Transverse colon (tissue), 4 donors: ENCODE data around the gene TMC5. TPM values are rescaled to one million over a fixed set of nuclear protein-coding genes. Genes with fewer than 3 reads are reported as not detected.

ENCODE experiments used
- DNase-seq: peaks from one replicate; pipeline ENCODE4 v3.0.0-alpha.2; 2019
- H3K27ac ChIP-seq, 4 donors: fragments of 200-600 bp; sonication (generic); 2 replicates each; pipeline ENCODE4 v1.5.1; 2016 to 2018; ENCODE audit warnings: inconsistent platforms in 4 of 4
- H3K27me3 ChIP-seq: fragments of 200-600 bp; sonication (generic); 2 replicates; pipeline ENCODE4 v1.5.1; 2017; ENCODE audit warnings: inconsistent platforms
- H3K36me3 ChIP-seq, 4 donors: fragments of 200-600 bp; sonication (generic); 2 replicates each; pipeline ENCODE4 v1.5.1; 2017 to 2019; ENCODE audit warnings: inconsistent platforms in 4 of 4
- H3K4me1 ChIP-seq, 4 donors: fragments of 200-600 bp; sonication (generic); 2 replicates each; pipeline ENCODE4 v1.5.1; 2017 to 2020; ENCODE audit warnings: inconsistent platforms in 4 of 4
- H3K4me3 ChIP-seq, 4 donors: fragments of 200-600 bp; sonication (generic); 1 replicate in 1 of 4; 2 replicates in 3 of 4; pipeline versions ENCODE4 v1.5.1 to v1.6.1; 2017 to 2019; ENCODE audit warnings: inconsistent platforms in 4 of 4
- H3K9me3 ChIP-seq, 2 donors: fragments of 200-600 bp; sonication (generic); 2 replicates each; pipeline ENCODE4 v1.5.1; 2017 to 2019; ENCODE audit warnings: inconsistent platforms in 2 of 2
- CTCF ChIP-seq, 5 experiments: fragments of 200-600 bp in 3 of 5; fragments of 450-650 bp in 2 of 5; sonication (generic) in 3 of 5; IDR thresholded peaks; 1 replicate in 2 of 5; 2 replicates in 3 of 5; pipeline ENCODE4 v1.5.1; 2016 to 2017; ENCODE audit warnings: antibody characterized with exemption in 5 of 5, inconsistent platforms in 3 of 5, mild to moderate bottlenecking in 2 of 5, moderate library complexity in 1 of 5
- EP300 ChIP-seq: sonication (generic); formaldehyde crosslinking; IDR thresholded peaks from one replicate; pipeline ENCODE4 v1.6.1; 2017; ENCODE audit warnings: antibody characterized with exemption, low read depth
- POLR2A ChIP-seq: fragments of 450-650 bp; IDR thresholded peaks from one replicate; pipeline ENCODE4 v1.6.1; 2016; ENCODE audit warnings: antibody characterized with exemption, mild to moderate bottlenecking, moderate library complexity
- POLR2AphosphoS5 ChIP-seq, 3 donors: sonication (generic); formaldehyde crosslinking; IDR thresholded peaks; one replicate each; pipeline ENCODE4 v1.6.1; 2016; ENCODE audit warnings: antibody characterized with exemption in 3 of 3
- WGBS, 2 donors: methylation state at CpG; one replicate each; pipeline ENCODE4 v1.1.5; 2018; ENCODE audit warnings: low coverage in 1 of 2; 5-methylcytosine and 5-hydroxymethylcytosine counted together
- in situ Hi-C, 4 donors: fragments of 200-750 bp; cut with MboI; loops; one replicate each; pipeline versions ENCODE4 v1.15.0 to v1.15.1; 2017; ENCODE audit warnings: low sequenced_read_pairs in 3 of 4, low pct_ligation_motif_present in 1 of 4, low pct_unique_long_range_greater_than_20kb in 1 of 4
- intact Hi-C: fragments of 100-400 bp; cut with DNase I; formaldehyde crosslinking; loops from one replicate; pipeline ENCODE4 v1.15.1; 2023; ENCODE audit warnings: low total_unique reads
- total RNA-seq, 4 donors: library from RNA; depleted of rRNA; stranded (reverse); fragments of >200 nt; gene quantifications; one replicate each; pipeline ENCODE4 v1.1.0, GENCODE V29; 2016

TMC5 gene
- total RNA-seq, 4 donors from 2014 or later: 14.5 to 94.6 (median 82.4) TPM

GRCh38 chr16:19474617-19475016 is 56.9 kb downstream of the TMC5 start:
- no peak for TF ChIP-seq EP300
- no peak for TF ChIP-seq CTCF (IDR thresholded peaks at IDR 0.05)
- no peak for TF ChIP-seq POLR2A
- TF ChIP-seq POLR2AphosphoS5 (IDR thresholded peaks at IDR 0.05): no peak
- H3K27me3 ChIP-seq: no peaks in the 10 kb centered on the region
- H3K36me3 ChIP-seq: peaks cover 0 to under 1% (median 0%) of the 10 kb centered on the region in 4 donors
- no peak overlapping the region for H3K4me3 ChIP-seq
- H3K4me1 ChIP-seq: no peaks in the 10 kb centered on the region
- H3K9me3 ChIP-seq: no peaks in the 10 kb centered on the region
- no peak for DNase-seq
- WGBS, 2 donors: 81% methylated on average over 5 of the region's 5 CpGs; no CpG with 5 or more reads in 1 of the 2 donors
- intact Hi-C loops (no loop called here), in situ Hi-C loops (loop anchor here in 1 of 4 donors (25.0 kb wide), 1 partner anchor 387 kb away; no protein-coding TSS in a partner anchor)
- H3K27ac ChIP-seq: no peak overlapping the region

GRCh38 chr16:19478505-19478904 is 60.8 kb downstream of the TMC5 start:
- TF ChIP-seq CTCF (IDR thresholded peaks at IDR 0.05) (no peak), EP300 (no peak), POLR2AphosphoS5 (IDR thresholded peaks at IDR 0.05) (no peak), POLR2A (no peak)
- no peak for DNase-seq
- Histone ChIP-seq H3K27ac (no peak overlapping the region), H3K4me1 (no peaks in the 10 kb centered on the region), H3K27me3 (no peaks in the 10 kb centered on the region), H3K4me3 (no peak overlapping the region), H3K36me3 (peaks cover 0 to 12% (median 0%) of the 10 kb centered on the region in 4 donors), H3K9me3 (no peaks in the 10 kb centered on the region)
- in situ Hi-C loops (loop anchor here in 1 of 4 donors (25.0 kb wide), 1 partner anchor 391 kb away; no protein-coding TSS in a partner anchor), intact Hi-C loops (no loop called here)
- WGBS, 2 donors: 85 to 100% methylated on average over 1 of the region's 1 CpG

- no peak overlapping the region for H3K27ac ChIP-seq
Measured at GRCh38 chr16:19479302-19479721, 61.6 kb downstream of the TMC5 start.

GRCh38 chr16:19481296-19481695 is 63.6 kb downstream of the TMC5 start:
- no peak for DNase-seq
- in situ Hi-C loops: loop anchor here in 1 of 4 donors (25.0 kb wide), 1 partner anchor 394 kb away; no protein-coding TSS in a partner anchor
- TF ChIP-seq POLR2AphosphoS5 (IDR thresholded peaks at IDR 0.05) (no peak), POLR2A (no peak), CTCF (IDR thresholded peaks at IDR 0.05) (no peak), EP300 (no peak)
- intact Hi-C loops: no loop called here
- Histone ChIP-seq H3K27ac (no peak overlapping the region), H3K27me3 (no peaks in the 10 kb centered on the region), H3K9me3 (no peaks in the 10 kb centered on the region), H3K4me3 (no peak overlapping the region), H3K36me3 (peaks cover 0 to 12% (median 0%) of the 10 kb centered on the region in 4 donors), H3K4me1 (no peaks in the 10 kb centered on the region)
- WGBS, 2 donors: 86% methylated on average over 2 of the region's 2 CpGs; no CpG with 5 or more reads in 1 of the 2 donors

More at GRCh38 chr16:19479302-19479721, 61.6 kb downstream of the TMC5 start:
- intact Hi-C loops: no loop called here
- in situ Hi-C loops: loop anchor here in 1 of 4 donors (25.0 kb wide), 1 partner anchor 392 kb away; no protein-coding TSS in a partner anchor
- DNase-seq: no peak
- Histone ChIP-seq H3K4me3 (no peak overlapping the region), H3K36me3 (peaks cover 0 to 12% (median 0%) of the 10 kb centered on the region in 4 donors), H3K4me1 (no peaks in the 10 kb centered on the region), H3K9me3 (no peaks in the 10 kb centered on the region), H3K27me3 (no peaks in the 10 kb centered on the region)
- TF ChIP-seq EP300 (no peak), POLR2A (no peak), CTCF (IDR thresholded peaks at IDR 0.05) (no peak), POLR2AphosphoS5 (IDR thresholded peaks at IDR 0.05) (no peak)
- 80 to 100% methylated on average over 2 to 3 of the region's 3 CpGs for WGBS, 2 donors
